KG1 (cell line): ENCODE measurements around the gene APH1B.
"Not testable (repeated sequence)": the region's sequence is repeated elsewhere in the genome, so short reads cannot be mapped to it uniquely, and the experiment has no call there.

ENCODE experiments used
- DNase-seq: peaks from one replicate; lab custom pipeline; 2025; lab: John Stamatoyannopoulos, UW

Gene APH1B

DNA sequence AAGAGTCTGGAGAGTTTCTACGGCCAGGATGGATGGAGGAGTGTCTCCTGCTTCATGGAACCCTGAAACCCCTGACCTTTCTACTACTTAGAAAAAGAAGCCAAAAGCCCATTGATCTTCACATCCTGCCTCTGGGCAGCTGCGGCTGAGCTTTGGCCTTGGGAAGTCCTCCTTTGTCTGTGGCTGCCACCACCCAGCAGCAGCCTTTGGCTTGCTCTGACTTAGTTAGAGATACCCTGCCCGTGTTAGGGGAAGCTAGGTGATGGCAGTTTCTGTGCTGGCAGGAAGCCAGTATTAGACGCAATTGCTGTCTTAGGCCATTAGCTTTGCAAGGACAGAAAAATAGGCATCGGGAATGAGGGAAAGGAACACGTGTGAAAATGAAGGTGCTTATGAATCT, 18.8 kb downstream of the APH1B start:
- DNase-seq = no peak

DNA sequence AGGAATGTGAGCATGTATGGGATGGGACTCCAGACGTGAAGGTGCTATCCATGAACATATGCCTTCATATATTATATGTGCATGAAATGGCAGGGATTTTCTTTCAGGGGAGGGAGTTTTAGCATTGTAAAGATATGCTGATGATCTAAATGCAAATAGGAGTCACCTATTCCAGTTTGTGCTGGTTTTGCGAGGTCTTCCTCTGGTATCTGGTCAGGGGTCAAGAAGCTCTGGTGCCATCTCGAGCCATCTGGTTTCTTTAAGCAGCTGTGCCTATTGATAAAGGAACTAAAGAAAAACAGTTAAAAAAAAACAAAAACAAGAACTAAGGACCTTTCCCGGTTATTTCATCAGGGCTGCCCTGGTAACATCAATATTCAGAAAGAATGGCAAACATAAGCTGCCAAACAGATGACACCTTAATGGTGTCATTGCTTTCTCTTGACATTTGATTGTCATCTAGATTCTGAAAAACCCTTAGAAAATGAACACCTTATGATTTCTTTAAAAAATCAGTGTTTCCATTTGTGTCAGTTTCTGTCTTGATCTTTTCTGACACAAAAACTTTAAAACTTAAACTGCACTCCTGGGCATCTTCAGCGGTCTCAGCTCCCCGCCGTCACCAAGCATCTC, 22.7 kb downstream of the APH1B start:
- DNase-seq = no peak

DNA sequence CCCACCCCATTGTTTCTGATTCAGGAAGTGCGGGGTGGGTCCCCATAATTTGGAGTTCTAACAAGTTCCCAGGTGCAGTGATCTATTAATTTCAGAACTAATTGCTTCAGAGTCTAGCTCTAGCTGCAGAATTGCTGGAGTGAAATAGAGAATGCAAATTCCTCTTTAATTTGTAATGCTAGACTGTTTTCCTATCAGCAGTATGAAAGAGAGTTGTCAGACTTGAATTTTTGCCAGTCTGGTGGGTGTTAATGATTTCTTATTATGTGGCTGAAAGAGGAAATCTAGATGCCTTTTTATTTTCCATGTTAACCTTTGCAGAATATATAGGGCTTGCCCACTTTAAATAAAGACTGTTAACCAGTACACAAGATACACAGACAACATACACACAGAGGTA, 23.7 kb downstream of the APH1B start:
- DNase-seq = no peak

- DNase-seq = no peak
Measured at GRCh38 chr15:63305260-63305659, 27.9 kb downstream of the APH1B start.

- DNase-seq = no peak
Measured at GRCh38 chr15:63306492-63307073, 29.2 kb downstream of the APH1B start.

DNA sequence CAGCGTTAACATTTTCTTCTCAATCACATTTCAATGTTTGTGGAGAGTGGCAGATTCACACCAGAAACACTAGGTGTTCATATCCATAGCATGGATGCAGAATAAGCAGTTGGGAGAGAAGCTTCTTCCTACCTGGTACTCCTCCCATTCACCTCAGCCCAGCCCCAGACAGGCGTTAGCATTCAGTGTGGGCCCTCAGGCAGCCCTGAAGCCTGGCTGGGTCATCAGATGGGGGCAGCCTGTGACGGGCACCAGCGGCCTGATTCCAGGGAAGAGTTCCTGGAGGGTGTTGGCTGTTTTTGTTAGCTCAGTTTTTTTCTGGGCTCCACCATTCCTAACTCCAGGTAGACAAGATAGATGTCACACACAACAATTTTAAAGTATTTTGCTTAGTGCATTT, 31.1 kb downstream of the APH1B start:
- DNase-seq = no peak

GRCh38 chr15:63308947-63309346, 31.5 kb downstream of the APH1B start:
- no peak for DNase-seq

DNA sequence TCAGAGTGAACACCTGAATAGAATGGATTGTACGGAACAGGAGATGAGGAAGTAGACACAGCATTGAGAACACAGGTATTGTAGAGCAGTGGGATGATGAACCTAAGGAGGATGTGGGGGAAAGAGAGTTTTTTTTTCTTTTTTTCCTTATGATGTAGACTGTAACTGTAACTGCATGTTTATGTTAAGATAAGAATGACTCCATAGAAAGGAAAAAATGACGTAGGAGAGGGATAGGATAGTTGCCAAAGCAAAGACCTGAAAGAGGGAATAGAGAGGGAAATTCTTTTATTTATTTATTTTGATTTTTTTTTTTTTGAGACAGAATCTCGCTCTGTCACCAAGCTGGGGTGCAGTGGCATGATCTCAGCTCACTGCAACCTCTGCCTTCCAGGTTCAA, 33.2 kb downstream of the APH1B start:
- DNase-seq = no peak

DNA sequence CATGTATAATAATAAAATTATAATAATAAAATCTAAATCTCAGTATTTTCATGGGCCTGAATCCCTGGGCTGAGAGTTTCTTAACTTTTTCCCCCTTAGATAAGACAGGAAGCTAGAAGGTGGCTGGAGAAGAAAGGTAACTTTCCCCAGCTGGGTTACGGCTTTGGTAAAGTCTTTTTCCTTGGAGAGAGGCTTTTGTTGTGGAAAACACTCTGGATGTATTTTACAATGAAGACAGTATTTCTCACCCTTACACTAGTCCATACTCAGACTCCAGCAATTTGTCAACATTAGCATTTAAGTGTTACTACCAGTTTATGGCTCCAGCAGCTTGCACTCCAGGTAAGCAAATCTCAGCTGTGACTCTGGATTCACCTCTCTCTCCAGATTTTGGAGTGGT, 34.9 kb downstream of the APH1B start:
- no peak for DNase-seq

DNA sequence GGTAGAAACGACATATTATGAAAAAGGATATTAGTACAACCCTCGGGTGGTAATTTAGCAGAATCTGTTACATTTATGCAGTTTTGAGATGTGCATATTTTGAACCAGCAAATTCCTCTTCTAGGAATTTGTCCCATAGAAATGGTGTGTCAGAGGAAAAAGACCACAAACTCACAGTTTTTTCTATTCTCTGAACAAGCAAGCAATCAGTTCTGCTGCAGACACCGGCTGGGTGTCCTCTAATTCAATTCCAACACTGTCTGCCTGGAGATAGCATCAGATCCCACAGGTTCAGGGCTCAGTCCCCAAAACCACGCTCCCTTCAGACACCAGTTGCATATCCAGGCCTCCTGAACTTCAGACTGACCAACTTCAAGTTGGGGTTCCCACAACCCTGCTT, 36.4 kb downstream of the APH1B start:
- DNase-seq = no peak

DNA sequence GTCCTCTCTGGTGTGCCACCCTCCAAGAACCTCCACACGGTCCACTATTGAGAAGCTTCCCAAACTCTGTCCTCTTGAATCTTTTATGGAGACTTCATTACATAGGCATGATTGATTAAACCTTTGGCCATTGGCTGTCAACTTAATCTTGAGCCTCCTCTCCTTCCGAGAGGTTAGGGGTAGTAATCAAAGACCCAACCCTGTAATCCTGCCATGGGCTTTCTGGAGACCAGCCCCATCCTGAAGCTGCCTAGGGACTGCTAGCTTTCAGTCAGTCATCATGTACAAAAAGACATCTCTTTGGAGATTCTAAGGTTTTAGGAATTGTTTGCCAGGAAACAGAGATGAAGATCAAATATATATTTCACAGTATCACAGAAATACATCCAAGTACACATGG, 37.0 kb downstream of the APH1B start:
- no peak for DNase-seq

DNA sequence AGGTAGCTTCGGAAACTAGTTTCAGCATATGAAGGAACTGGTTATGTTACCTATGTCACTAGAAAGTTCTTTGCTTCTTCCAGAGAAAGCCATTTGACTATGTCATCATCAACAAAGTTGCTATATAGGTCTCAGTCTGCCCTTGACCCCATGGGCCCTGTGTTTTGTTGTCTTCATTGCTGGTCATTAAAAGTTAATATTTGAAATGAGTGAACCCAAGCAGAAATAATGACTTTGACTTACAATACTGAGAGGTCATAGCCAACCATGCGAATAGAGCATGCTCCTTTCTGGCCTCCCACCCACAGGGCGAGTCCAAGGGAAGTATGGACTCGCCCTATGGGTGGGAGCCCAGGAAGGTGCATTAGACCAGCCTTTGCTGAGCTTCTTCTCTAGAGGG, 40.9 kb downstream of the APH1B start:
- DNase-seq = no peak

DNA sequence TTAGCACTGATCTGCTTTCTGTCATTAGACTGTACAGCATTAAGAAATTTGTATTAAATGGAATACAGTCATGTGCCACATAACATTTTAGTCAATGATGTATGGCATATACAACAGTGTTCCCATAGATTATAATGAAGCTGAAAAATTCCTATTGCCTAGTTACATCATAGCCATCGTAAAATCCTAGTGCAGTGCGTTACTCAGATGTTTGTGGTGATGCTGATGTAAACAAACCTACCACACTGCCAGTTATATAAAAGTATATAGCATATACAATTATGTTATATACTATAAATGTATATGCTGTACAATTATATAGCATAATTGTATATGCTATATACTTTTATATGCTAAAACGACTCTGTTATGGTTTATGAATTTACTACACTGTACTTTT, 41.7 kb downstream of the APH1B start:
- DNase-seq = no peak

DNA sequence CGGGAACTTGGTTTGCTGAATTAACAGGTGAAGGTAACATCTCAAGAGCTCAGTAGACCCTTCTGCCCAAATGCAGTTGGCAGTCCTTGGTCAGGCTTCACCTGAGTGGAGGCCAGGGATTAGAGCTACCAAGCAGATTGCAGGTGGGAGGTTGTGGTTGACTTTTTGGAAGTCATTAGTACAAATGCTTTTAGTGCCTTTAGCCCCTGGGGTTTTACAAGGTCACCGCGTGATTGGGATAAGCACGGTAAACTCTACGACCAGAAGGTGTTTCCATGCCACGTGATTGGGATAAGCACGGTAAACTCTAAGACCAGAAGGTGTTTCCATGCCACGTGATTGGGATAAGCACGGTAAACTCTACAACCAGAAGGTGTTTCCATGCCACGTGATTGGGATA, 43.0 kb downstream of the APH1B start:
- DNase-seq = not testable (repeated sequence)

DNA sequence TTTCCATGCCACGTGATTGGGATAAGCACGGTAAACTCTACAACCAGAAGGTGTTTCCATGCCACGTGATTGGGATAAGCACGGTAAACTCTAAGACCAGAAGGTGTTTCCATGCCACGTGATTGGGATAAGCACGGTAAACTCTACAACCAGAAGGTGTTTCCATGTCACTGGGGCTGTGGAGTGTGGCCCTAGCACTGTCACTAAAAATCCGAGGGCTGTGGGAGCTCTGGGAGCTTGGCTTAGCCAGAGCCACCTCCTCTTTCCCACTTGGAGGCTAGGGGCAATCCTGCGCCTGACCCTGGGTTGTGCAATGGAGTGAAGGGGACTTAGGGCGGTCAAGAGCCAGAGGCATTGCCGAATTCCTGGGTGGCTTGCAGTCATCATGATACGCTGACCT, 43.6 kb downstream of the APH1B start:
- DNase-seq = not testable (repeated sequence)

- no peak for DNase-seq
Measured at GRCh38 chr15:63321462-63321861, 44.1 kb downstream of the APH1B start.

GRCh38 chr15:63322541-63322940, 45.1 kb downstream of the APH1B start:
- no peak for DNase-seq

- DNase-seq = no peak
Measured at GRCh38 chr15:63323798-63324563, 46.6 kb downstream of the APH1B start.

- no peak for DNase-seq
Measured at GRCh38 chr15:63324770-63325169, 47.4 kb downstream of the APH1B start.

- no peak for DNase-seq
Measured at GRCh38 chr15:63327648-63328421, 50.4 kb downstream of the APH1B start.

- DNase-seq = no peak
Measured at GRCh38 chr15:63329567-63330350, 52.4 kb downstream of the APH1B start.

DNA sequence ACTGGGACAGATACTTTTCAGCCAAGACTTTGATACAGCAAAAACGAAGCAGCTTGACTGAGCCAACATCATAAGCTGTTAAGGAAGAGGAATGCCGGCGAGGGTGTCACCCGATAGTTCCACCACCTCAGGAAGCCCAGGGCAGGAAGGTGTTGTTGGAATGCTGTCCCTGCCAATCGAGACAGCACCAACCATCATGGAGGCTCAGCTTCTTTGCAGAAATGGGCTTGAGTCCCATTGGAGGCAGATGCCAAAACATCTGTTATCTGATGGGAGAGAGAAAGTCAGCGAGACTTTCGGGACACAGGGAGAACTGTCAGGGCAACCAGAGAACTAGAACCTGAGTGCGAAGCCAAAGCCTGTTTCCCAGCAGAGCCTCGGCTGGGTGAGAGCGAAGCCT, 53.5 kb downstream of the APH1B start:
- no peak for DNase-seq
